Astrocyte (in vitro differentiated cells and primary cell): ENCODE results near the gene SRGAP1. TPM values are rescaled to one million over a fixed set of nuclear protein-coding genes. Genes with fewer than 3 reads are reported as not detected.

Experiments used
- DNase-seq: peaks from one replicate; pipeline ENCODE4 v3.0.0-alpha.2; 2010; ENCODE audit warnings: low read depth
- FAIRE-seq: peaks from 2 replicates; lab custom pipeline; 2011; peaks lifted over from hg19 to GRCh38; lab: Jason Lieb, UNC
- H2AFZ ChIP-seq: 2 replicates; pipeline ENCODE4 v1.6.0; 2012; ENCODE audit warnings: low read depth, low read length, inconsistent platforms
- H3K27ac ChIP-seq: 2 replicates; pipeline ENCODE4 v1.5.1; 2011; ENCODE audit warnings: low read depth, low read length, inconsistent platforms
- H3K27me3 ChIP-seq: 2 replicates; pipeline ENCODE4 v1.6.0; 2011; ENCODE audit warnings: low read length, inconsistent platforms; ENCODE audit not compliant: insufficient read depth
- H3K36me3 ChIP-seq: 2 replicates; pipeline ENCODE4 v1.5.1; 2011; ENCODE audit warnings: low read length, inconsistent platforms; ENCODE audit not compliant: insufficient read depth
- H3K4me1 ChIP-seq: 2 replicates; pipeline ENCODE4 v1.5.1; 2011; ENCODE audit warnings: low read length, inconsistent platforms; ENCODE audit not compliant: insufficient read depth
- H3K4me2 ChIP-seq: 2 replicates; pipeline ENCODE4 v1.6.0; 2012; ENCODE audit warnings: low read length, inconsistent platforms
- H3K4me3 ChIP-seq: 2 replicates; pipeline ENCODE4 v1.5.1; 2011; ENCODE audit warnings: low read depth, mild to moderate bottlenecking, low read length, inconsistent platforms; ENCODE audit not compliant: insufficient read depth
- H3K79me2 ChIP-seq: 2 replicates; pipeline ENCODE4 v1.6.0; 2012; ENCODE audit warnings: mild to moderate bottlenecking, low read length, inconsistent platforms; ENCODE audit not compliant: insufficient read depth
- H3K9ac ChIP-seq: 2 replicates; pipeline ENCODE4 v1.6.0; 2012; ENCODE audit warnings: mild to moderate bottlenecking, low read length, inconsistent platforms
- H3K9me3 ChIP-seq: 2 replicates; pipeline ENCODE4 v1.5.1; 2012; ENCODE audit warnings: low read depth, mild to moderate bottlenecking, low read length, inconsistent platforms; ENCODE audit not compliant: insufficient read depth
- H4K20me1 ChIP-seq: 2 replicates; pipeline ENCODE4 v1.6.0; 2012; ENCODE audit warnings: low read length, inconsistent platforms; ENCODE audit not compliant: insufficient read depth
- H3K27ac Mint-ChIP-seq: one replicate; pipeline ENCODE4 v1.8.0; 2021; ENCODE audit warnings: mild to moderate bottlenecking, mixed read lengths; ENCODE audit not compliant: unreplicated experiment
- H3K27me3 Mint-ChIP-seq: one replicate; pipeline ENCODE4 v1.8.0; 2021; ENCODE audit warnings: low read depth, mixed read lengths; ENCODE audit not compliant: unreplicated experiment
- H3K36me3 Mint-ChIP-seq: one replicate; pipeline ENCODE4 v1.8.0; 2021; ENCODE audit warnings: low read depth, mixed read lengths; ENCODE audit not compliant: unreplicated experiment
- H3K4me1 Mint-ChIP-seq: one replicate; pipeline ENCODE4 v1.8.0; 2021; ENCODE audit warnings: low read depth, mixed read lengths; ENCODE audit not compliant: unreplicated experiment
- H3K4me3 Mint-ChIP-seq: one replicate; pipeline ENCODE4 v1.8.0; 2021; ENCODE audit warnings: mild to moderate bottlenecking, moderate library complexity, mixed read lengths; ENCODE audit not compliant: unreplicated experiment
- H3K9me3 Mint-ChIP-seq: one replicate; pipeline ENCODE4 v1.8.0; 2021; ENCODE audit warnings: mild to moderate bottlenecking, mixed read lengths; ENCODE audit not compliant: unreplicated experiment
- CTCF ChIP-seq: IDR thresholded peaks from 2 replicates; pipeline ENCODE4 v1.5.1; 2011; ENCODE audit warnings: low read depth, mild to moderate bottlenecking, inconsistent platforms, low read length, moderate library complexity; ENCODE audit not compliant: insufficient read depth
- EZH2 ChIP-seq: IDR thresholded peaks from 2 replicates; pipeline ENCODE4 v1.6.1; 2012; ENCODE audit warnings: mild to moderate bottlenecking, low read length, inconsistent platforms; ENCODE audit not compliant: insufficient read depth
- total RNA-seq: library from RNA; stranded (reverse); gene quantifications from 2 replicates; pipeline ENCODE4 v1.2.1, GENCODE V29; 2021

The SRGAP1 gene
- total RNA-seq, 1 donor from 2014 or later: 15.2 TPM

GRCh38 chr12:64099397-64099796, 254.9 kb downstream of the SRGAP1 start:
- peaks cover 1% of the 10 kb centered on the region for H3K9me3 Mint-ChIP-seq
- Histone ChIP-seq H3K4me2 (peak overlapping the region; percentile 49), H4K20me1 (no peaks in the 10 kb centered on the region), H3K4me1 (peaks cover 43% of the 10 kb centered on the region), H3K27ac (peak overlapping the region; percentile 67), H2AFZ (no peak overlapping the region), H3K27me3 (no peaks in the 10 kb centered on the region), H3K9ac (no peak overlapping the region), H3K4me3 (no peak overlapping the region), H3K79me2 (no peaks in the 10 kb centered on the region), H3K9me3 (no peaks in the 10 kb centered on the region), H3K36me3 (peaks cover 2% of the 10 kb centered on the region)
- H3K4me3 Mint-ChIP-seq: no peak overlapping the region
- H3K4me1 Mint-ChIP-seq: peaks cover 40% of the 10 kb centered on the region
- DNase-seq (peak; percentile 98), FAIRE-seq (peak; percentile 100)
- H3K27me3 Mint-ChIP-seq: no peaks in the 10 kb centered on the region
- peaks cover 6% of the 10 kb centered on the region for H3K36me3 Mint-ChIP-seq
- TF ChIP-seq EZH2 (no peak), CTCF (no peak)
- peak overlapping the region; percentile 68 for H3K27ac Mint-ChIP-seq

GRCh38 chr12:64102339-64102738, 257.8 kb downstream of the SRGAP1 start:
- Histone ChIP-seq H3K27ac (no peak overlapping the region), H3K4me2 (peak overlapping the region; percentile 66), H3K27me3 (no peaks in the 10 kb centered on the region), H3K4me1 (peaks cover 42% of the 10 kb centered on the region), H4K20me1 (no peaks in the 10 kb centered on the region), H3K79me2 (no peaks in the 10 kb centered on the region), H3K4me3 (no peak overlapping the region), H3K36me3 (no peaks in the 10 kb centered on the region), H2AFZ (no peak overlapping the region), H3K9me3 (no peaks in the 10 kb centered on the region), H3K9ac (no peak overlapping the region)
- H3K36me3 Mint-ChIP-seq: peaks cover 6% of the 10 kb centered on the region
- peaks cover 1% of the 10 kb centered on the region for H3K9me3 Mint-ChIP-seq
- peaks cover 40% of the 10 kb centered on the region for H3K4me1 Mint-ChIP-seq
- no peak overlapping the region for H3K27ac Mint-ChIP-seq
- no peaks in the 10 kb centered on the region for H3K27me3 Mint-ChIP-seq
- DNase-seq (peak; percentile 70), FAIRE-seq (no peak)
- TF ChIP-seq CTCF (no peak), EZH2 (no peak)
- H3K4me3 Mint-ChIP-seq: no peak overlapping the region

GRCh38 chr12:64103825-64104740, 259.6 kb downstream of the SRGAP1 start:
- Mint-ChIP-seq H3K27me3 (no peaks in the 10 kb centered on the region), H3K9me3 (peaks cover 1% of the 10 kb centered on the region), H3K36me3 (peaks cover 2% of the 10 kb centered on the region), H3K4me3 (no peak overlapping the region), H3K27ac (no peak overlapping the region), H3K4me1 (peaks cover 28% of the 10 kb centered on the region)
- Histone ChIP-seq H3K27me3 (no peaks in the 10 kb centered on the region), H3K9me3 (no peaks in the 10 kb centered on the region), H3K36me3 (no peaks in the 10 kb centered on the region), H3K27ac (no peak overlapping the region), H3K4me1 (peaks cover 36% of the 10 kb centered on the region), H4K20me1 (no peaks in the 10 kb centered on the region), H3K4me3 (no peak overlapping the region), H3K4me2 (no peak overlapping the region), H2AFZ (no peak overlapping the region), H3K79me2 (no peaks in the 10 kb centered on the region), H3K9ac (no peak overlapping the region)
- TF ChIP-seq CTCF (no peak), EZH2 (no peak)
- peak; percentile 32 for FAIRE-seq
- peak; percentile 63 for DNase-seq
